Middle frontal gyrus (tissue), 1 donor: ENCODE results near the gene KCNQ2.

ENCODE experiments used
- DNase-seq: peaks from one replicate; pipeline ENCODE4 v3.0.0-alpha.2; 2015; ENCODE audit warnings: low spot score; ENCODE audit errors: extremely low spot score

The KCNQ2 gene

GRCh38 chr20:63370618-63371187 lies 101.8 kb downstream of the KCNQ2 start:
- no peak for DNase-seq

GRCh38 chr20:63369724-63370617 lies 102.5 kb downstream of the KCNQ2 start:
- no peak for DNase-seq

GRCh38 chr20:63369024-63369530 lies 103.4 kb downstream of the KCNQ2 start:
- DNase-seq, result no peak

GRCh38 chr20:63368151-63368550 lies 104.3 kb downstream of the KCNQ2 start:
- DNase-seq, result no peak

GRCh38 chr20:63367446-63368055 lies 104.9 kb downstream of the KCNQ2 start:
- DNase-seq, result no peak

- DNase-seq, result no peak
Measured at GRCh38 chr20:63366390-63367365, 105.8 kb downstream of the KCNQ2 start.

GRCh38 chr20:63365601-63366389 lies 106.7 kb downstream of the KCNQ2 start:
- DNase-seq, result no peak

- no peak for DNase-seq
Measured at GRCh38 chr20:63364801-63365585, 107.5 kb downstream of the KCNQ2 start.

GRCh38 chr20:63363981-63364561 lies 108.4 kb downstream of the KCNQ2 start:
- no peak for DNase-seq

GRCh38 chr20:63363013-63363957 lies 109.2 kb downstream of the KCNQ2 start:
- no peak for DNase-seq

- DNase-seq, result no peak
Measured at GRCh38 chr20:63362436-63363009, 109.9 kb downstream of the KCNQ2 start.

GRCh38 chr20:63361519-63362435 lies 110.7 kb downstream of the KCNQ2 start:
- DNase-seq, result no peak

- DNase-seq, result no peak
Measured at GRCh38 chr20:63360850-63361518, 111.5 kb downstream of the KCNQ2 start, which contains the start of gene CHRNA4. TSS of gene CHRNA4 (minus strand) at chr20:63361349. CDS start at chr20:63361165, 184 bp downstream.

GRCh38 chr20:63359937-63360849 lies 112.3 kb downstream of the KCNQ2 start:
- DNase-seq, result no peak
